Measurements from ENCODE around the gene EED.
A peak's percentile ranks its signal among the peaks of the same experiment; 100 is the strongest.

EED gene, protein sequence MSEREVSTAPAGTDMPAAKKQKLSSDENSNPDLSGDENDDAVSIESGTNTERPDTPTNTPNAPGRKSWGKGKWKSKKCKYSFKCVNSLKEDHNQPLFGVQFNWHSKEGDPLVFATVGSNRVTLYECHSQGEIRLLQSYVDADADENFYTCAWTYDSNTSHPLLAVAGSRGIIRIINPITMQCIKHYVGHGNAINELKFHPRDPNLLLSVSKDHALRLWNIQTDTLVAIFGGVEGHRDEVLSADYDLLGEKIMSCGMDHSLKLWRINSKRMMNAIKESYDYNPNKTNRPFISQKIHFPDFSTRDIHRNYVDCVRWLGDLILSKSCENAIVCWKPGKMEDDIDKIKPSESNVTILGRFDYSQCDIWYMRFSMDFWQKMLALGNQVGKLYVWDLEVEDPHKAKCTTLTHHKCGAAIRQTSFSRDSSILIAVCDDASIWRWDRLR

GRCh38 chr11:86244522-86245368, at the start of gene EED:
Gene EED (plus strand): TSS chr11:86244753. CDS start chr11:86245230, 477 bp downstream.
- peak; percentile 91 to 94 for DNase-seq

DNA sequence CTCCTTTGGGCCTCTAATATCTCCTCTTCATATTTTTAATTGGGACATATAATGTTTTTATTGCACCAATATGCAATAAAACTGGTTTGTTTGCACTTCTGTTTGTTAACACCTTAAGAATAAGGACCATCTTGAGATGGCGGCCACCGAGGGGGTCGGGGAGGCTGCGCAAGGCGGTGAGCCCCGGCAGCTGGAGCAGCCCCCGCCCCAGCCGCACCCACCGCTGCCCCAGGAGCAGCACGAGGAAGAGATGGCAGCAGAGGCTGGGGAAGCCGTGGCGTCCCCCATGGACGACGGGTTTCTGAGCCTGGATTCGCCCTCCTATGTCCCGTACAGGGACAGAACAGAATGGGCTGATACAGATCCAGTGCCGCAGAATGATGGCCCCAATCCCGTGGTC, 49.6 kb upstream of the EED start:
- DNase-seq = no peak

DNA sequence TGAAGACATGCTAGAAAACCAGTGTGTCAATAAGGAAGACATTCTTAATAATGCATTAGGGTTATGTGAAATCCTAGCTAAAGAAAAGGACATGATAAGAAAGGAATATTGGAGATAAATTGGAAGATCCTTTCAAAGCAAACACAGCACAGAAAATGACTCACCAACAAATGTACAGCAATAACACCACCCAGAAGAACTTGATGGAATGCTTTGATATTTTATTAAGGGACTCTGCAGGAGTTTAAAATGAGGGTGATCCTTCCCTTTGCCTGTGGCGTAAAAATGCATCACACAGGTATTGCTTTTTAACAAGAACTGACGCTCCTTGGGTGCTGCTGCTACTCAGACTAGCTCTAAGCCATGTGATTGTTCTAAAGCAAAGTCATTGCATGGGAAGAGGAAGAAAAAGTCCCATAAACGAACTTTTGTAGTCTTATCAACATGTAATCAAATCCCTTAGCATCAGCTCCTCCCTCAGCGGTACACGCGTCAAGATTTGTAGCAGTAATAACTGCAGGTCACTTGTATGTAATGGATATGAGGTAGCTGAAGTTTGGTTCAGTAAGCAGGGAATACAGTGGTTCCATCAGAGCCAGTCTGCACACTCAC, 48.4 kb upstream of the EED start:
- DNase-seq = no peak

GRCh38 chr11:86196913-86197312, 47.6 kb upstream of the EED start:
- no peak for DNase-seq

- DNase-seq = no peak
Measured at GRCh38 chr11:86197448-86197847, 47.1 kb upstream of the EED start.

DNA sequence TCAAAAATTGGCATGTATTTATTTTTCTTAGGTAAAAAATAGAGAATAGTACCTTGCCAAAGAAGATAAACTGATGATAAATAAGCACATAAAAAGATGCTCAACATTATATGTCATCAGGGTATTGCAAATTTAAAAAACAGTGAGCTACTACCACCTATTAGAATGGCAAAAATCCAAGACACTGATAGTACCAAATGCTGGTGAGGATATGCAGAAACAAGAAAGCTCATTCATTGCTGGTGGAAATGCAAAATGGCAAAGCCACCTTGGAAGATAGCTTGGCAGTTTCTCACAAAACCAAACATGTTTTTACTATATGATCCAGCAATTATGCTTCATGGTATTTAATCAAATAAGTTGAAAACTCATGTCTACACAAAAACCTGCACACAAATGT, 46.4 kb upstream of the EED start:
- no peak for DNase-seq

- no peak for DNase-seq
Measured at GRCh38 chr11:86199354-86199753, 45.2 kb upstream of the EED start.

GRCh38 chr11:86201371-86201884, 43.1 kb upstream of the EED start:
- DNase-seq = no peak

DNA sequence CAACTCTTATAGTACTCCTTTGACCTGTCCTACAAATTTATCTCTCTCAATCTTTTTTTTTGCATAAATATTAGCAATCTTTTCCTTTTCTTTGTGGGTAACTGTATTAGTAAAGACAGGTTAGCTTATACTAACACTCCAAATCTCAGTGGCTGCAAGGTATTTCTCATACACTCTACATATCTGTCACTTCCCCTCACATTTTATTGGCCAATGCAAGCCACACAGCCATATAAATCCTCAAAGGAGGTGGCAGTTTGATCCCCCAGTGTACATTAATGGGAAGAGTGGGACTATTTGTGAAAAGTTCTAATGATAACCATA, 42.6 kb upstream of the EED start:
- no peak for DNase-seq

- no peak for DNase-seq
Measured at GRCh38 chr11:86204356-86204755, 40.2 kb upstream of the EED start.

DNA sequence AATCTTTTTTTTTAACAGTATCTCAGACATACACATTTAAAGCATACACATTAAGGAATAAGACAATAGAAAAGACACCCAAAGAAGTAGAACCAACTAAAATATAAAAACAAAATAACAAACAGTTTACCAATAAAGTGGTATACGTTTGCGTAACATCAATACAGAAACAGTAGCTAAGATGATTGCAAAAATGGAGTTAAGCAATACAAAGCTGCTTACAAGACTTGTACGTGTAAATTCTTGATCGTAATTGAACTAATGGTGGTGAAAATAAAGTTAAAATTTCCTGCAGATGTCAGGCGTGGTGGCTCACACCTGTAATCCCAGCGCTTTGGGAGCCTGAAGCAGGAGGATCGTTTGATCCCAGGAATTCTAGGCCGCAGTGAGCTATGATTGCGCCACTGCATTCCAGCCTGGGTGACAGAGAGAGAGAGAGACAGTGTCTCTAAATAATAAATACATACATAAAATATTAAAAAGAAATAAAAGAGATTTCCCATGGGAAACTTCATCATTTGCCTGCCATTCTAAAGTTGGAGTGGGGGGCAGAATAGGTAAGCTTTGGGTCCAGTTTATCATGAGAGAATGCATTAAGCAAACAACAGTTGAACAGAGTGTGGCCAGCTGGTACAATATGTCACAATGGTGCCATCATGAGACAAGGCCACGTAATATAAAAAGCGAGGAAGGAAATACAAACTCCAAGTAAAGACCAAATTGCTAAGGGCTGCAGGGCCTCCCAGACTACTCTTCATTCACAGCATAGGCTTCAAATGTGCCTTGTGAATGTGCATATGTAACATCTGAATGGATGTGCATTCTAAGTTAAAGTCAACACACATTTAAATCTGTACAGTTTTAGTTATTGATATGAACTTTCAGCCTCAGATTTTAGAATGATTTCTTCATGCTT, 38.9 kb upstream of the EED start:
- no peak for DNase-seq

DNA sequence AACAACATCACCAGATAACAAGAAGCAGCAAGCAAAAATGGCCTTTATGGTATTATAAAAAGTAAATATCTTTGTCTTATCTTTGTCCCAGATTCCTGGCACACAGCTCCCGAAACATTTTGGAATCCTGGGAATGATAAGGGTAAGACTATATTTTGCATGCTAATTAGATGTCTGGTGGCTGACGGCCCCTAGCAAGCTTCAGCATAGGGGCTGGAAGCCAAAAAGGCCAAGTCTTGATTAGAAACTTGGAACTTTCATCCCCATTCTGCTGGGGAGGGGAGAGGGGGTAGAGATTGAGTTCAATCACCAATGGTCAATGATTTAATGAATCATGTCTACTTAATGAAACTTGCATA, 38.2 kb upstream of the EED start:
- DNase-seq = no peak

DNA sequence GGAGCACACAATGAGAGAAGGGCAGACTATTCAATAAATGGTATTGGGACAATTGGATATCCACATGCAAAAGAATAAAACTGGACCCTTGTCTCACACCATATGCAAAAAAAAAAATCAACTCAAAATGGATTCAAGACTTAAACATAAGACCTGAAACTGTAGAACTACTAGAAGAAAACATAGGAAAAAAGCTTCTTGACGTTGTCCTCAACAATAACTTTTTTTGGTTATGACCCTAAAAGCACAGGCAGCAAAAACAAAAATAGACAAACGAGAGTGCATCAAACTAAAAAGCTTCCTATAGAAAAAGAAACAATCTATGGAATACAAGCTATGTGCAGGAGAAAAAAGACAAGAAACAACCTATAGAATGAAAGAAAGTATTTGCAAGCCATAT, 37.1 kb upstream of the EED start:
- DNase-seq = no peak

DNA sequence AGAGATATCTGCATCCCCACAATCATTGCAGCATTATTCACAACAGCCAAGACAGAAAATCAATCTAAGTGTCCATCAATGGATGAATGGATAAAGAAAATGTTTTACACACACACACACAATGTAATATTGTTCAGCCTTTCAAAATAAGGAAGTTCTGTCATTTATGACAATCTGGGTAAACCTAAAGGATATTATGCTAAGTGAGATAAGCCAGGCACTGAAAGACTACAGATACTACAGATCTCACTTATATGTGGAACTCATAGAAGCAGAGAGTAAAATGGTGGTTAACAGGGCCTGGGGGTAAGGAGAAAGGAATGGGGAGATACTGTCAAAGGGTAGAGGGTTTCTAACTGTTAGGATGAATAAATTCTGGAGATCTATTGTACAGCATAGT, 36.0 kb upstream of the EED start:
- no peak for DNase-seq

DNA sequence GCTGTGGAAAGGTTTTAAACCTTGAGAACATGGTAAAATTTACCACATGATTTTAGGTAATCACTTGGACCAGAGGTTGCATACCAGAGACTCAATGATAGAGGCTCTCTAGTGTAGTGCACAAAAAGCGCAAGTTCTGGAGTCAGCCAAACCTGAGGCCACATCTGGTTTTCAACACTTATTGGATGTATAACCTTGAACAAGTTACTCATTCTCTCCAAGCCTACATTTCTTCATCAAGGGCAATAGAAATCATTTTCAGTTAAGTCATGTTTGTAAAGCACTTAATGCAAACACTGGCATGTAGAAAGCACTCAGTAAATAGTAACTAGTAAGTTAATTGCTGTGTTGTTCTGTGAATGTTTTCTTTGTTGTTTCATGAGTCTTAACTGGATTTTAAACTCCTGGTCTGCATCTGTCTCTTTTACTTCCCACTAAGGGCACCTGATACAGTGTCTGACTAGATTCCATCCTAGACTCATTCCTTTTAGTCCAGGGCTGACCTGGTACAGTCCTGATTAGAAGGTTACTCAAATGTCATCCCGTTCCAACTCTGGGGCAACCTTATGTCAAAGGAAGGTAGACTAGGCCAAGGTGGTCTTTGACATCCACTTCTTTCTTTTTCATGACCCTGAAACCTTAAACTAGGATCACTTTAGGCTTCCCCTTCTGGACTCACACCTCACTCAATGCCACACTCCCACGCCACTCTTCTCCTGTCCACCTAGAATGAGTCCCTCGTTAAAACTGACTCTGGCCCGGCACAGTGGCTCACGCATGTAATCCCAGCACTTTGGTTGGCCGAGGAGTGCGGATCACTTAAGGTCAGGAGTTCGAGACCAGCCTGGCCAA, 34.5 kb upstream of the EED start:
- DNase-seq = no peak

- DNase-seq = no peak
Measured at GRCh38 chr11:86210898-86211297, 33.7 kb upstream of the EED start.

GRCh38 chr11:86211619-86212018, 32.9 kb upstream of the EED start:
- no peak for DNase-seq

DNA sequence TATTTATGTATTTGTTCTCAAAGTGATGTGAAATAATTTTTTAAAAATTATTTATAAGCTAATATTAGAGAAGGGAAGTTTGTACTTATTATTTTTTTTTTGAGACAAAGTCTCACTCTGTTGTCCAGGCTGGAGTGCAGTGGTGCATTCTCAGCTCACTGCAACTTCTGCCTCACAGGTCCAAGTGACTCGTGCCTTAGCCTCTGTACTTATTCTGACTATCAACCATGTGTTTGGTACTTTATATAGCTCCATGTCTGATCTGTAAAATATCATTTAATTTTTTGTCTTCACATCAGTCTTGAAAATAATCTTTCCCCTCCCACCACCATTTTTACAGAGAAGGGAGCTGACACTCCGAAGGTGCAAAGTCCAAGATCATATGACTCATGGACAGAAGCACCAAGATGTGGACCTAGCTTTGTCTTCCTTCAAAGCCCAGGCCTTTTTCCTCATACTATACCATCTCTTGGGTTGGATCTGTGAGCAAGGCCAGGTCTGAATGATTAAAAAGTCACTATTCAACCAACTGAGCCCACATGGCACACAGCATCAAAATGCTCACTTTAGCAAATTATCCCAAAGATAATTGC, 32.4 kb upstream of the EED start:
- no peak for DNase-seq

DNA sequence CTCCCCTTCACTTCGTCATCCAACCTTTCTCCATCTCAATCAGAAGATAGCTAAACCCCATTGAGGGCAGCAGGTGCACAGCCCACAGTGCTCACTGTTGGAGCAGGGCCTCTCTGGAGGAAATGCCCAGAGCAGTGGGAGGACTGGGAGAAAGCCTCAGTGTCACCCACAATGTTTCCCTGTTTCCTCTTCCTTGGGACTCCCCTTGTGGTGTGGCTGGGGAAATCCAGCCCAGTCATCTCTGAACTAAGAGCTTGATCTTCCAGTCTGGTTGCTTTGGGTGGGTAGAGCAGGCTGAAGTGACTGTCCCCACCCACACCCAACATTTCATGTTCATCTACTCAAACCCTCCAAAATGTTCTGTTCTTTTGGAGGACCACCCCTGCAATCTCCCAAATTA, 29.8 kb upstream of the EED start:
- no peak for DNase-seq

DNA sequence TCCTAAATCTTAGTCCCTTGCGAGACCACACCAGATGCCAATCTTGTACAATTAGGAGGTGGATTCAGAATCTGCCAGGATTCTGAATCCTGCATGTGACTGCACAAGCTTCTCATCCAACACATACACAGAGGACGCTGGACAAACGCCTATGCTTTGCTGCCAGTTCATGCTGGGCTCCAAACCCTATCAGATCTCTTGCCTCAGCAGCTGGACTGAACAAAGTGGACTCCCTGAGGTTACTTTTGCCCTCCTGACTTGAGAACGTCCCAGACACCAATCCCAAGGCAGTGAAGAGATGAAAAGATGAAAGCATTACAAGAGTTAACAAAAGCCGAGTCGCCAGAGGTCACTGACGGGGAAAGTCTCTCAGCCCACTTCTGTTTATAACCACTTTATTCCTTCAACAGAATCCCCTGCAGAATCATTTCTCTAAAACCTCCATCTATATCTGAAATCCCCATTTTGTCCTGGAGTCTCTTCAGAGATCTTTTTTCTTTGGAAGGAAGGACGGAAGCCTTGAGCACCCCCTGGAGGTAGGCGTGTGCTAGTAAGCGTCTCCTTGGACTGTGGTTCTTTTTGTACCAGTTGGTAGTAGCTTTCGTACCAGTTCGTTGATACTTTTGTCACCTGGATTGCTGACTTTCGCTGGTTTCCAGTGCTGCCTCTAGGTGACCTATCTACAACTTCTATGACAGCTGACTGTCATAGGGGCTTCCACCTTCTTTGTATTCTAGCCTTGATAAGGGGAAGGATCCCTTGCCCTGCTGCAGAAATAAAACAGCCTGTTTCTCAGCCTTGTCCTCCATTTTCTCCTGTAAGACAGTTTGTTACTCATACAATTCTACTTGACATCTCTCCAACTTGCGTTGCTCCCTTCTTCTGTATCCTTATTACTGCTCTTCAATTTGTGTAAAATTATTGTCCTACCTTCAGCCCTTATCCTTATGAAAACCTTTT, 26.1 kb upstream of the EED start:
- DNase-seq = peak; percentile 66 to 78
